Measurements from ENCODE around the gene N4BP2.
A peak's percentile ranks its signal among the peaks of the same experiment; 100 is the strongest.

N4BP2 gene

DNA sequence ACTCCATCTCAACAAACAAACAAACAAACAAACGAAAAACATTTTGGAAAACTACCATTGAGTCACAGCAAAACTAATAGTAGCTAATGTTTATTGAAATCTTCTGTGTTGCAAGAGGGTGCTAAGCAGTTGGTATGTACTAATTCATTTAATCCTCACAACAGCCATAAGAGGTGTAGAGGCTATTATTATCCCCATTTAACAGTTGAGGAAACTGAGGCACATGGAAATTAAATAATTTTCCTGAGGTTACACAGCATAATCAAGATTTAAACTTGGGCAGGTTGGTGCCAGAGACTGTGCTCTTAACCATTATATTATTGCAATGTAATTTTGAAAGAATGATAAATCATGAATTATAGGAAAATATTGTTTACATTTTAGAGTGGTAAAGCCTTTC lies 122.7 kb downstream of the N4BP2 start:
- Histone ChIP-seq H3K9me3 (ENCODE audit: low read length) (no peaks in the 10 kb centered on the region), H3K4me3 (ENCODE audit: low read depth, low read length, poor library complexity, severe bottlenecking) (no peak overlapping the region), H3F3A (ENCODE audit: insufficient read depth, low read length) (peaks cover 9% of the 10 kb centered on the region), H3K27me3 (ENCODE audit: insufficient read depth, low read length) (no peaks in the 10 kb centered on the region), H3K9me2 (ENCODE audit: low read depth, low read length) (no peaks in the 10 kb centered on the region), H3K27ac (ENCODE audit: low read depth, low read length, poor library complexity, severe bottlenecking) (peak overlapping the region; percentile 100), H3K36me3 (ENCODE audit: insufficient read depth, low read length) (no peaks in the 10 kb centered on the region), H3K4me2 (ENCODE audit: low read length) (peak overlapping the region; percentile 90; the same call in 1 of the 2 replicates), H3K4me1 (ENCODE audit: insufficient read depth, low read length, severe bottlenecking) (peaks cover 90% of the 10 kb centered on the region), H3K9ac (ENCODE audit: low read length) (peak overlapping the region; percentile 88; the same call in 1 of the 2 replicates), H2AFZ (ENCODE audit: low read length) (no peak overlapping the region), H4K20me1 (ENCODE audit: insufficient read depth, low read length) (no peaks in the 10 kb centered on the region), H3K79me2 (ENCODE audit: insufficient read depth, low read length) (no peaks in the 10 kb centered on the region)
- TF ChIP-seq, protein P1, sequence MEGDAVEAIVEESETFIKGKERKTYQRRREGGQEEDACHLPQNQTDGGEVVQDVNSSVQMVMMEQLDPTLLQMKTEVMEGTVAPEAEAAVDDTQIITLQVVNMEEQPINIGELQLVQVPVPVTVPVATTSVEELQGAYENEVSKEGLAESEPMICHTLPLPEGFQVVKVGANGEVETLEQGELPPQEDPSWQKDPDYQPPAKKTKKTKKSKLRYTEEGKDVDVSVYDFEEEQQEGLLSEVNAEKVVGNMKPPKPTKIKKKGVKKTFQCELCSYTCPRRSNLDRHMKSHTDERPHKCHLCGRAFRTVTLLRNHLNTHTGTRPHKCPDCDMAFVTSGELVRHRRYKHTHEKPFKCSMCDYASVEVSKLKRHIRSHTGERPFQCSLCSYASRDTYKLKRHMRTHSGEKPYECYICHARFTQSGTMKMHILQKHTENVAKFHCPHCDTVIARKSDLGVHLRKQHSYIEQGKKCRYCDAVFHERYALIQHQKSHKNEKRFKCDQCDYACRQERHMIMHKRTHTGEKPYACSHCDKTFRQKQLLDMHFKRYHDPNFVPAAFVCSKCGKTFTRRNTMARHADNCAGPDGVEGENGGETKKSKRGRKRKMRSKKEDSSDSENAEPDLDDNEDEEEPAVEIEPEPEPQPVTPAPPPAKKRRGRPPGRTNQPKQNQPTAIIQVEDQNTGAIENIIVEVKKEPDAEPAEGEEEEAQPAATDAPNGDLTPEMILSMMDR (IDR thresholded peaks at IDR 0.05; ENCODE audit: low read length): no peak
- no peak for TF ChIP-seq EZH2 (IDR thresholded peaks at IDR 0.05; ENCODE audit: borderline replicate concordance, low read length)

DNA sequence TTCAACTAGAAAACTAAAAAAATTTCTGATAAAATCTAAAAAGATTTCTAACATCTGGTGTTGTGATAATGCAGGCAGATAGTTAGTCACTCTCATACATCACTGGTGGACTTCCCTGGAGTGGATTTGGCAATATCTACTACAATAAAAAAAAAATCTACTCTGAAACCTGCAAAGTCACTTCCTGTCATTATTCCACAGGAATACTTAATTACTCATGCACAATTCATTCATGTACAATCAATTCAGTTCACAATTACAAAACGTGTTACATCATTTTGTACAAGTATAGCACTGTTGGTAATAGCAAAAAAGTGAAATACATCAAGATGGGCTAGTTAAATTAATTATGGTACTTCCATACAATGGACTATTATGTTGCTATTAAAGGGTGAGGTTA lies 123.7 kb downstream of the N4BP2 start:
- Histone ChIP-seq H3K4me1 (ENCODE audit: insufficient read depth, low read length, severe bottlenecking) (peaks cover 93% of the 10 kb centered on the region), H3K27ac (ENCODE audit: low read depth, low read length, poor library complexity, severe bottlenecking) (peak overlapping the region; percentile 100), H3F3A (ENCODE audit: insufficient read depth, low read length) (peaks cover 11% of the 10 kb centered on the region)

DNA sequence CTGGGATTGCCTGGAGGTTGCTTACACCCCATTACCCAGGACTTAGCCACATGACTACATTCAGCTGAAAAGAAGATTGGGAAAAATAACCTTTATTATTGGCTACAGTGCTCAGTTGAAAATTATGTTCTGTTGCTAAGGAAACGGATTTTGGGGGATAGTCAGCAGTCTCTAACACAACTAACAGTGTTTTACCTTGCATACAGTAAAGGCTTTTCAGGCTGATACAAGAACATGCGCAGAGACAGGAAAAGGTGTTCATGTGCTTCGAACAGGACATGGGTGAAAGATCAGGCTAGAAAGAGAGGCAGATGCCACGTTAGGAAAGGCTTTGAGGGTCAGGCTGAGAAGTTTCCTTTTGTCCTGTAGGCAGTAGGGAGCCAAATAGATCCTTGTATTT lies 125.4 kb downstream of the N4BP2 start:
- no peaks in the 10 kb centered on the region for H3K36me3 ChIP-seq (ENCODE audit: insufficient read depth, low read length)
- H3K4me3 ChIP-seq (ENCODE audit: low read depth, low read length, poor library complexity, severe bottlenecking): no peak overlapping the region
- H3K27me3 ChIP-seq (ENCODE audit: insufficient read depth, low read length): no peaks in the 10 kb centered on the region
- H4K20me1 ChIP-seq (ENCODE audit: insufficient read depth, low read length): no peaks in the 10 kb centered on the region
- H2AFZ ChIP-seq (ENCODE audit: low read length): no peak overlapping the region
- H3K4me1 ChIP-seq (ENCODE audit: insufficient read depth, low read length, severe bottlenecking): peaks cover 99% of the 10 kb centered on the region
- no peaks in the 10 kb centered on the region for H3K79me2 ChIP-seq (ENCODE audit: insufficient read depth, low read length)
- no peak overlapping the region for H3K4me2 ChIP-seq (ENCODE audit: low read length)
- H3K9me2 ChIP-seq (ENCODE audit: low read depth, low read length): no peaks in the 10 kb centered on the region
- TF ChIP-seq EZH2 (IDR thresholded peaks at IDR 0.05; ENCODE audit: borderline replicate concordance, low read length): no peak
- TF ChIP-seq, protein P1 (IDR thresholded peaks at IDR 0.05; ENCODE audit: low read length): no peak
- peak overlapping the region; percentile 32; the same call in 1 of the 2 replicates for H3K9ac ChIP-seq (ENCODE audit: low read length)
- H3K9me3 ChIP-seq (ENCODE audit: low read length): no peaks in the 10 kb centered on the region
- H3K27ac ChIP-seq (ENCODE audit: low read depth, low read length, poor library complexity, severe bottlenecking): peak overlapping the region; percentile 100
- peaks cover 11% of the 10 kb centered on the region for H3F3A ChIP-seq (ENCODE audit: insufficient read depth, low read length)

More for the DNA sequence above, 123.7 kb downstream of the N4BP2 start:
- Histone ChIP-seq H3K9ac (ENCODE audit: low read length) (no peak overlapping the region; the same call in 1 of the 2 replicates), H3K27me3 (ENCODE audit: insufficient read depth, low read length) (no peaks in the 10 kb centered on the region), H4K20me1 (ENCODE audit: insufficient read depth, low read length) (no peaks in the 10 kb centered on the region), H2AFZ (ENCODE audit: low read length) (no peak overlapping the region), H3K4me3 (ENCODE audit: low read depth, low read length, poor library complexity, severe bottlenecking) (no peak overlapping the region), H3K36me3 (ENCODE audit: insufficient read depth, low read length) (no peaks in the 10 kb centered on the region), H3K79me2 (ENCODE audit: insufficient read depth, low read length) (no peaks in the 10 kb centered on the region), H3K4me2 (ENCODE audit: low read length) (no peak overlapping the region), H3K9me3 (ENCODE audit: low read length) (no peaks in the 10 kb centered on the region), H3K9me2 (ENCODE audit: low read depth, low read length) (no peaks in the 10 kb centered on the region)
- no peak for TF ChIP-seq EZH2 (IDR thresholded peaks at IDR 0.05; ENCODE audit: borderline replicate concordance, low read length)
- TF ChIP-seq, protein P1 (IDR thresholded peaks at IDR 0.05; ENCODE audit: low read length): no peak

Data from OCI-LY1 (cell line).